GM12878 (cell line): ENCODE results near the gene LDB2. TPM values are rescaled to one million over a fixed set of nuclear protein-coding genes. Genes with fewer than 3 reads are reported as not detected.

ENCODE experiments used
- ATAC-seq: fragments of 200-7000 bp; cut with Tn5 transposase; 3 replicates; pipeline ENCODE4 v1.9.1; 2020; ENCODE audit warnings: mild to moderate bottlenecking, moderate library complexity
- BruUV-seq: library from RNA; stranded (reverse); fragments of 400-500 nt; replicated peaks from 2 replicates; lab custom pipeline; 2021; lab: Mats Ljungman, UMichigan
- CTCF ChIA-PET: fragments of 300-600 bp; sonication (Branson Sonifier 250); formaldehyde crosslinking; extraction: SDS; loops from one replicate; lab custom pipeline; 2021; ENCODE audit warnings: inconsistent platforms; lab: Yijun Ruan, JAX
- POLR2A ChIA-PET: fragments of 350-600 bp; formaldehyde crosslinking; extraction: SDS; loops from one replicate; lab custom pipeline; 2021; ENCODE audit warnings: inconsistent platforms; lab: Charles Lee
- RAD21 ChIA-PET: fragments of 300-600 bp; sonication (Branson Sonifier 250); formaldehyde crosslinking; loops from one replicate; lab custom pipeline; 2023; ENCODE audit warnings: antibody characterized with exemption; ENCODE audit not compliant: unreplicated experiment; lab: Charles Lee
- SMC1A ChIA-PET: fragments of 300-600 bp; sonication (Branson Sonifier 250); formaldehyde crosslinking; loops from one replicate; lab custom pipeline; 2023; ENCODE audit not compliant: unreplicated experiment, uncharacterized antibody; lab: Charles Lee
- DNase-seq: peaks from one replicate; pipeline ENCODE4 v3.0.0-alpha.2; 2011; ENCODE audit warnings: low read depth, low spot score
- FAIRE-seq: peaks from 3 replicates; lab custom pipeline; 2011; peaks lifted over from hg19 to GRCh38; lab: Jason Lieb, UNC
- H2AFZ ChIP-seq: 2 replicates; pipeline ENCODE4 v1.6.0; 2011; ENCODE audit warnings: low read depth, low read length, control low read depth; ENCODE audit not compliant: control insufficient read depth
- H3K27ac ChIP-seq: 2 replicates; pipeline ENCODE4 v1.5.1; 2011; ENCODE audit warnings: control low read depth; ENCODE audit not compliant: control insufficient read depth, insufficient read depth
- H3K27me3 ChIP-seq, 2 experiments: replicated peaks in 1 of 2; 2 replicates each; pipeline versions ENCODE4 v1.6.0 to v1.6.1; 2011; ENCODE audit warnings: low read length in 1 of 2; ENCODE audit not compliant: control insufficient read depth in 2 of 2, insufficient read depth in 2 of 2
- H3K36me3 ChIP-seq, 2 experiments: 2 replicates each; pipeline ENCODE4 v1.5.1; 2011; ENCODE audit warnings: low read length in 1 of 2; ENCODE audit not compliant: control insufficient read depth in 2 of 2, insufficient read depth in 2 of 2
- H3K4me1 ChIP-seq: 2 replicates; pipeline ENCODE4 v1.6.1; 2011; ENCODE audit warnings: mild to moderate bottlenecking, low read length, moderate library complexity, mixed read lengths; ENCODE audit not compliant: control insufficient read depth, insufficient read depth
- H3K4me2 ChIP-seq: 2 replicates; pipeline ENCODE4 v1.6.0; 2011; ENCODE audit warnings: control low read depth; ENCODE audit not compliant: control insufficient read depth, insufficient read depth
- H3K4me3 ChIP-seq: fragments of 200-600 bp; sonication (generic); 2 replicates; pipeline ENCODE4 v1.5.1; 2016
- H3K79me2 ChIP-seq: 2 replicates; pipeline ENCODE4 v1.6.0; 2011; ENCODE audit warnings: low read length; ENCODE audit not compliant: control insufficient read depth, insufficient read depth
- H3K9ac ChIP-seq: 2 replicates; pipeline ENCODE4 v1.8.0; 2011; ENCODE audit warnings: low read length, control low read depth, mixed read lengths; ENCODE audit not compliant: control insufficient read depth, insufficient read depth
- H3K9me3 ChIP-seq: replicated peaks from 3 replicates; pipeline ENCODE4 v1.5.1; 2011; ENCODE audit warnings: mild to moderate bottlenecking, low read length; ENCODE audit not compliant: control insufficient read depth, insufficient read depth
- H4K20me1 ChIP-seq: 2 replicates; pipeline ENCODE4 v1.6.0; 2011; ENCODE audit not compliant: control insufficient read depth, insufficient read depth
- ASH2L ChIP-seq: fragments of 300-600, 200-600 bp; sonication (generic); IDR thresholded peaks from 2 replicates; pipeline ENCODE4 v1.6.1; 2017; ENCODE audit warnings: low read depth, mild to moderate bottlenecking, borderline replicate concordance
- BCL11A ChIP-seq: IDR thresholded peaks from 2 replicates; pipeline ENCODE4 v1.6.1; 2011; ENCODE audit warnings: low read depth, low read length
- E2F4 ChIP-seq: IDR thresholded peaks from 2 replicates; pipeline ENCODE4 v1.6.1; 2012; ENCODE audit warnings: low read depth, low read length, improper control_type of control experiment
- EED ChIP-seq: sonication (generic); IDR thresholded peaks from 2 replicates; pipeline ENCODE4 v1.6.1; 2016; ENCODE audit warnings: antibody characterized with exemption, low read depth
- RELB ChIP-seq: fragments of 450-650 bp; IDR thresholded peaks from 2 replicates; pipeline ENCODE4 v1.6.1; 2017; ENCODE audit warnings: low read depth, mild to moderate bottlenecking, moderate library complexity
- SMAD5 ChIP-seq: IDR thresholded peaks from 2 replicates; pipeline ENCODE4 v1.6.1; 2016; ENCODE audit warnings: antibody characterized with exemption, low read depth
- SRF ChIP-seq, 2 experiments: IDR thresholded peaks; 2 replicates each; pipeline ENCODE4 v1.6.1; 2011; ENCODE audit warnings: low read depth in 2 of 2, low read length in 2 of 2, mild to moderate bottlenecking in 1 of 2, moderate library complexity in 1 of 2
- STAT1 ChIP-seq: fragments of 450-650 bp; conservative IDR thresholded peaks from 2 replicates; pipeline ENCODE4 v1.6.1; 2014; ENCODE audit warnings: antibody characterized with exemption, mild to moderate bottlenecking
- TCF3 ChIP-seq: IDR thresholded peaks from 2 replicates; pipeline ENCODE4 v1.6.1; 2012; ENCODE audit warnings: low read depth, mild to moderate bottlenecking, low read length, borderline replicate concordance; ENCODE audit not compliant: insufficient read depth
- WGBS: methylation state at CpG from one replicate; pipeline ENCODE4 v1.1.6; 2016; ENCODE audit warnings: low lambda C conversion rate; ENCODE audit not compliant: insufficient replicate concordance, insufficient coverage; ENCODE audit errors: missing lambda C conversion rate; 5-methylcytosine and 5-hydroxymethylcytosine counted together
- in situ Hi-C: fragments of 300-500 bp; cut with MboI; formaldehyde crosslinking; loops from 9 replicates; pipeline ENCODE4 v1.14.3; 2018; ENCODE audit warnings: mixed read lengths
- intact Hi-C: fragments of 100-400 bp; cut with micrococcal nuclease; formaldehyde crosslinking; loops from one replicate; pipeline ENCODE4 v1.14.2; 2022; ENCODE audit not compliant: unreplicated experiment
- polyA plus RNA-seq, 11 experiments: library from polyadenylated mRNA; depleted of rRNA in 4 of 11; unstranded in 6 of 11; stranded (reverse) in 5 of 11; fragments of >200 nt; fragmentation: Nextera tagmentation in 4 of 11; fragmentation: Illumina TruSeq in 1 of 11; extraction: Ambion mirVana in 4 of 11; extraction: Trizol in 1 of 11; gene quantifications; 1 replicate in 1 of 11; 2 replicates in 10 of 11; pipeline versions ENCODE4 v1.2.1 to v1.2.3, GENCODE V29; 2011 to 2016; ENCODE audit warnings: inconsistent platforms in 2 of 11, missing spikeins in 2 of 11, low read depth in 1 of 11
- total RNA-seq, 4 experiments: library from RNA; depleted of rRNA in 3 of 4; stranded (reverse); fragments of >200 nt in 3 of 4; fragmentation: Illumina TruSeq in 1 of 4; extraction: Trizol in 1 of 4; gene quantifications; 2 replicates each; pipeline versions ENCODE4 v1.2.1 to v1.2.3, GENCODE V29; 2013 to 2021
- TF ChIP-seq, protein P1 (sequence below): fragments of 450-650 bp; IDR thresholded peaks from 2 replicates; pipeline ENCODE4 v1.6.1; 2017; ENCODE audit warnings: mild to moderate bottlenecking, moderate library complexity
- TF ChIP-seq, protein P2 (sequence below): fragments of 450-650 bp; IDR thresholded peaks from 2 replicates; pipeline ENCODE4 v1.6.1; 2018; ENCODE audit warnings: mild to moderate bottlenecking, low read depth, moderate library complexity; ENCODE audit not compliant: partially characterized antibody

LDB2 gene
- total and polyA plus RNA-seq, 10 of the 15 experiments (the other 5 are each of a cell fraction or from before 2014, with no cell fraction given): 0.15 TPM; not detected in 9

- RAD21 ChIA-PET: no interaction called here
- no peak for FAIRE-seq
These were observed 152.6 kb downstream of the LDB2 start for GRCh38 chr4:16745887-16746286.

More at GRCh38 chr4:16745887-16746286, 152.6 kb downstream of the LDB2 start:
- Histone ChIP-seq H3K4me1 (no peaks in the 10 kb centered on the region), H4K20me1 (no peaks in the 10 kb centered on the region), H3K27ac (no peak overlapping the region), H3K9me3 (no peaks in the 10 kb centered on the region), H3K27me3 (no peaks in the 10 kb centered on the region), H3K4me3 (no peak overlapping the region), H2AFZ (no peak overlapping the region), H3K4me2 (no peak overlapping the region), H3K36me3 (no peaks in the 10 kb centered on the region), H3K79me2 (no peaks in the 10 kb centered on the region), H3K9ac (no peak overlapping the region)
- WGBS: 64% methylated on average over 3 of the region's 3 CpGs
- TF ChIP-seq STAT1 (no peak), BCL11A (no peak), E2F4 (no peak), EED (no peak), SMAD5 (no peak), ASH2L (no peak), SRF (IDR thresholded peaks at IDR 0.05; ENCODE audit: low read depth in 2 of 2, low read length in 2 of 2) (no peak), RELB (no peak), TCF3 (no peak)
- TF ChIP-seq, protein P1, sequence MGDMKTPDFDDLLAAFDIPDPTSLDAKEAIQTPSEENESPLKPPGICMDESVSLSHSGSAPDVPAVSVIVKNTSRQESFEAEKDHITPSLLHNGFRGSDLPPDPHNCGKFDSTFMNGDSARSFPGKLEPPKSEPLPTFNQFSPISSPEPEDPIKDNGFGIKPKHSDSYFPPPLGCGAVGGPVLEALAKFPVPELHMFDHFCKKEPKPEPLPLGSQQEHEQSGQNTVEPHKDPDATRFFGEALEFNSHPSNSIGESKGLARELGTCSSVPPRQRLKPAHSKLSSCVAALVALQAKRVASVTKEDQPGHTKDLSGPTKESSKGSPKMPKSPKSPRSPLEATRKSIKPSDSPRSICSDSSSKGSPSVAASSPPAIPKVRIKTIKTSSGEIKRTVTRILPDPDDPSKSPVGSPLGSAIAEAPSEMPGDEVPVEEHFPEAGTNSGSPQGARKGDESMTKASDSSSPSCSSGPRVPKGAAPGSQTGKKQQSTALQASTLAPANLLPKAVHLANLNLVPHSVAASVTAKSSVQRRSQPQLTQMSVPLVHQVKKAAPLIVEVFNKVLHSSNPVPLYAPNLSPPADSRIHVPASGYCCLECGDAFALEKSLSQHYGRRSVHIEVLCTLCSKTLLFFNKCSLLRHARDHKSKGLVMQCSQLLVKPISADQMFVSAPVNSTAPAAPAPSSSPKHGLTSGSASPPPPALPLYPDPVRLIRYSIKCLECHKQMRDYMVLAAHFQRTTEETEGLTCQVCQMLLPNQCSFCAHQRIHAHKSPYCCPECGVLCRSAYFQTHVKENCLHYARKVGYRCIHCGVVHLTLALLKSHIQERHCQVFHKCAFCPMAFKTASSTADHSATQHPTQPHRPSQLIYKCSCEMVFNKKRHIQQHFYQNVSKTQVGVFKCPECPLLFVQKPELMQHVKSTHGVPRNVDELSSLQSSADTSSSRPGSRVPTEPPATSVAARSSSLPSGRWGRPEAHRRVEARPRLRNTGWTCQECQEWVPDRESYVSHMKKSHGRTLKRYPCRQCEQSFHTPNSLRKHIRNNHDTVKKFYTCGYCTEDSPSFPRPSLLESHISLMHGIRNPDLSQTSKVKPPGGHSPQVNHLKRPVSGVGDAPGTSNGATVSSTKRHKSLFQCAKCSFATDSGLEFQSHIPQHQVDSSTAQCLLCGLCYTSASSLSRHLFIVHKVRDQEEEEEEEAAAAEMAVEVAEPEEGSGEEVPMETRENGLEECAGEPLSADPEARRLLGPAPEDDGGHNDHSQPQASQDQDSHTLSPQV: no peak
- TF ChIP-seq, protein P2, sequence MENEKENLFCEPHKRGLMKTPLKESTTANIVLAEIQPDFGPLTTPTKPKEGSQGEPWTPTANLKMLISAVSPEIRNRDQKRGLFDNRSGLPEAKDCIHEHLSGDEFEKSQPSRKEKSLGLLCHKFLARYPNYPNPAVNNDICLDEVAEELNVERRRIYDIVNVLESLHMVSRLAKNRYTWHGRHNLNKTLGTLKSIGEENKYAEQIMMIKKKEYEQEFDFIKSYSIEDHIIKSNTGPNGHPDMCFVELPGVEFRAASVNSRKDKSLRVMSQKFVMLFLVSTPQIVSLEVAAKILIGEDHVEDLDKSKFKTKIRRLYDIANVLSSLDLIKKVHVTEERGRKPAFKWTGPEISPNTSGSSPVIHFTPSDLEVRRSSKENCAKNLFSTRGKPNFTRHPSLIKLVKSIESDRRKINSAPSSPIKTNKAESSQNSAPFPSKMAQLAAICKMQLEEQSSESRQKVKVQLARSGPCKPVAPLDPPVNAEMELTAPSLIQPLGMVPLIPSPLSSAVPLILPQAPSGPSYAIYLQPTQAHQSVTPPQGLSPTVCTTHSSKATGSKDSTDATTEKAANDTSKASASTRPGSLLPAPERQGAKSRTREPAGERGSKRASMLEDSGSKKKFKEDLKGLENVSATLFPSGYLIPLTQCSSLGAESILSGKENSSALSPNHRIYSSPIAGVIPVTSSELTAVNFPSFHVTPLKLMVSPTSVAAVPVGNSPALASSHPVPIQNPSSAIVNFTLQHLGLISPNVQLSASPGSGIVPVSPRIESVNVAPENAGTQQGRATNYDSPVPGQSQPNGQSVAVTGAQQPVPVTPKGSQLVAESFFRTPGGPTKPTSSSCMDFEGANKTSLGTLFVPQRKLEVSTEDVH: no peak
- in situ Hi-C loops: no loop called here
- intact Hi-C loops: no loop called here
- ATAC-seq (no peak), DNase-seq (no peak)
- no TSS peak for BruUV-seq
- ChIA-PET POLR2A (no interaction called here), CTCF (no interaction called here), SMC1A (no interaction called here)
